ENCODE measurements around the gene KIF20B.
"Not testable (repeated sequence)": the region's sequence is repeated elsewhere in the genome, so short reads cannot be mapped to it uniquely, and the experiment has no call there.

Gene KIF20B

GRCh38 chr10:89741126-89741762 is 39.9 kb downstream of the KIF20B start:
- TF ChIP-seq, protein P1, sequence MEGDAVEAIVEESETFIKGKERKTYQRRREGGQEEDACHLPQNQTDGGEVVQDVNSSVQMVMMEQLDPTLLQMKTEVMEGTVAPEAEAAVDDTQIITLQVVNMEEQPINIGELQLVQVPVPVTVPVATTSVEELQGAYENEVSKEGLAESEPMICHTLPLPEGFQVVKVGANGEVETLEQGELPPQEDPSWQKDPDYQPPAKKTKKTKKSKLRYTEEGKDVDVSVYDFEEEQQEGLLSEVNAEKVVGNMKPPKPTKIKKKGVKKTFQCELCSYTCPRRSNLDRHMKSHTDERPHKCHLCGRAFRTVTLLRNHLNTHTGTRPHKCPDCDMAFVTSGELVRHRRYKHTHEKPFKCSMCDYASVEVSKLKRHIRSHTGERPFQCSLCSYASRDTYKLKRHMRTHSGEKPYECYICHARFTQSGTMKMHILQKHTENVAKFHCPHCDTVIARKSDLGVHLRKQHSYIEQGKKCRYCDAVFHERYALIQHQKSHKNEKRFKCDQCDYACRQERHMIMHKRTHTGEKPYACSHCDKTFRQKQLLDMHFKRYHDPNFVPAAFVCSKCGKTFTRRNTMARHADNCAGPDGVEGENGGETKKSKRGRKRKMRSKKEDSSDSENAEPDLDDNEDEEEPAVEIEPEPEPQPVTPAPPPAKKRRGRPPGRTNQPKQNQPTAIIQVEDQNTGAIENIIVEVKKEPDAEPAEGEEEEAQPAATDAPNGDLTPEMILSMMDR (IDR thresholded peaks at IDR 0.05; ENCODE audit: low read depth, low read length) = no peak
- no peak for DNase-seq (ENCODE audit: extremely low read depth, low read depth)

DNA sequence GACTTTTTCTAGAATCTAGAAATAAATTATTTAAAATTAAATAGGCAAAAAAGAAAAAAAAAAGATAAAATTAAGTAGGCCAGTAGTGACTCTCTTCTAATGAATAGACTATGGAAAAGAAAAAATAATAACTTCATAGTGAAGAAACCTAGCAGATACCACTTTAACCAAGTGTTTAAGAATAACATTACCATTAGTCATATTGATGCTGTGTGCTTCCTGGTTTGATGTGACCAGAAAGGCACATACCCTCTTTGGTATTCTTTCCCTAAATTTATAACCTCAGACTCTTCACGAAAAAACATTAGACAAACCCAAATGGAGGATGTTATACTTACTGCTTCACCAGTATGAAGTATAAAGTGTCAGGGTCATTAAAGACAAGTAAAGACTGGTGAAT is 42.6 kb downstream of the KIF20B start:
- TF ChIP-seq, protein P1 (IDR thresholded peaks at IDR 0.05; ENCODE audit: low read depth, low read length) = no peak
- no peak for DNase-seq (ENCODE audit: extremely low read depth, low read depth)

- TF ChIP-seq, protein P1 (IDR thresholded peaks at IDR 0.05; ENCODE audit: low read depth, low read length) = no peak
- no peak for DNase-seq (ENCODE audit: extremely low read depth, low read depth)
Measured at GRCh38 chr10:89745903-89746302, 44.5 kb downstream of the KIF20B start.

DNA sequence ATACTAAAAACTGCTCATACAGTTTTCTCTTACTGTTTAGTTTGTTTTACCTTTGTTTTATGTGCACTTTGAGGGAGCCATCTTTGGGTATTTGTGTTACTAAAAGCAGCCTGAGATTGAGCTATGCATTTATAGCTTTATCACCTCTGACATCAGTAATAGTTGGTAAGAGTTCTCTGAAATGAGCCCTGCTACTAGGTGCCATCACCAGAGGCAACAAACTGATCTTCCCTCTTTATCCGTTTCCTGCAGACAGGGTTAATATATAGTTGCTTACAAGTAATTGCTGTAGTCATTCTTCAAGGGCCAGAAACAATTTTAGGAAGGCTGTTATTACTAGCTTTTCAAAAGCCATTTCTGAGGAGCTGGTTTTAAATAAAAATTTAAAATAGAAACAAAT is 49.1 kb downstream of the KIF20B start:
- TF ChIP-seq, protein P1 (IDR thresholded peaks at IDR 0.05; ENCODE audit: low read depth, low read length) = no peak
- no peak for DNase-seq (ENCODE audit: extremely low read depth, low read depth)

DNA sequence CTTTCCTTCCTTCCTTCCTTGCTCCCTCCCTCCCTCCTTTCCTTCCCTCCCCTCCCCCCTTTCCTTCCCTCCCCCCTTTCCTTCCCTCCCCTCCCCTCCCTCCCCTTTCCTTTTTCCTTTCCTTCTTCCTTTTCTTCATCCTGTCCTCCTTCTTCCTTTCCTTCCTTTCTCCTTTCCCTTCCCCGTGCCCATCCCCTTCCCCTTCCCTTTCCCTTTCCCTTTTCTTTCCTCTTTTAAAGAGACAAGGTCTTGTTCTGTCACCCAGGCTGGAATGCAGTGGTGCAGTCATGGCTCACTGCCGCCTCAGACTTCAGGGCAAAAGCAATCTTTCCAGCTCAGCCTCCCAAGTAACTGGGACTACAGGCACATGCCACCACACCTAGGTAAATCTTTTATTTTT is 54.0 kb downstream of the KIF20B start:
- TF ChIP-seq, protein P1 (IDR thresholded peaks at IDR 0.05; ENCODE audit: low read depth, low read length) = no peak
- no peak for DNase-seq (ENCODE audit: extremely low read depth, low read depth)

DNA sequence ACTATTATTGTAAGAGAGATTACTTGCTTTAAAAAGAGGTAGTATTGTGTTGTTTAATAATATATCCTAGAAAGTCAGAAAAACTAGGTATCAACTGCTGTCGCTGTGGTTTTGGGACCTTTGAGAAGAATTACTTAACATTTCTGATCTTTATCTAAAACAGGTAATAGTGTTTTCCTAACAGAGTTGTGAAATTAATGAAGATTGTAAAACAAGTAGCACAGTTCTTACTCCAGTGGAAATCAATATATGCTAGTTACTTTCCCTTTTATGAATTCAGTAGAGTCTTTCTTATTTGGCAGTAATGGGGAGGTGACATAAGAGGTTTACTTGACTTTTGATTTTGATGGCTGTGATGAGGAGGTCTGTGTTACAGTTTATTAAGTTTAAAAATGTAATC is 58.1 kb downstream of the KIF20B start:
- no peak for DNase-seq (ENCODE audit: extremely low read depth, low read depth)
- TF ChIP-seq, protein P1 (IDR thresholded peaks at IDR 0.05; ENCODE audit: low read depth, low read length) = no peak

GRCh38 chr10:89763671-89764070 is 62.3 kb downstream of the KIF20B start:
- not testable (repeated sequence) for DNase-seq (ENCODE audit: extremely low read depth, low read depth)

DNA sequence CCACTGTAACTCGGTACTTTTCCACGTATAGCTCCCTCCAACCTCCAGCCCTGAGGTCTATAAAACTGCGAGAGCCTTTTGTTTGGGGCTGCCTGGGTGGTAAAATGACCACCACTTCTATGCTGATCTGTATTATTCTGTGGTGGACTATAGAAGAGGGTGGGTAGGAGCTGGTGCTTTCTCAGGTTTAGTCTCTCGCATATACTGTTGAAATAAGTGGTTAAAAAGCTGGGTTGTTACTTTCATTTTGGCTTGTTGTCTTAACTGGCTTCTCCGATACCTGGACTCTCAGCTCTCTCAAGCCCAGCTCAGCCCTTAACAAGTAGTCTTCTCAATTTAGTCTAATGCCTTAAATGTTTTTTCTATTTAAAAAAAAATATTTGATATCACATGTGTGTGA is 70.3 kb downstream of the KIF20B start:
- no peak for DNase-seq (ENCODE audit: extremely low read depth, low read depth)
- TF ChIP-seq, protein P1 (IDR thresholded peaks at IDR 0.05; ENCODE audit: low read depth, low read length) = no peak

All from AG09319 (cell line).